Measurements from ENCODE around the gene CA9.

Gene CA9

DNA sequence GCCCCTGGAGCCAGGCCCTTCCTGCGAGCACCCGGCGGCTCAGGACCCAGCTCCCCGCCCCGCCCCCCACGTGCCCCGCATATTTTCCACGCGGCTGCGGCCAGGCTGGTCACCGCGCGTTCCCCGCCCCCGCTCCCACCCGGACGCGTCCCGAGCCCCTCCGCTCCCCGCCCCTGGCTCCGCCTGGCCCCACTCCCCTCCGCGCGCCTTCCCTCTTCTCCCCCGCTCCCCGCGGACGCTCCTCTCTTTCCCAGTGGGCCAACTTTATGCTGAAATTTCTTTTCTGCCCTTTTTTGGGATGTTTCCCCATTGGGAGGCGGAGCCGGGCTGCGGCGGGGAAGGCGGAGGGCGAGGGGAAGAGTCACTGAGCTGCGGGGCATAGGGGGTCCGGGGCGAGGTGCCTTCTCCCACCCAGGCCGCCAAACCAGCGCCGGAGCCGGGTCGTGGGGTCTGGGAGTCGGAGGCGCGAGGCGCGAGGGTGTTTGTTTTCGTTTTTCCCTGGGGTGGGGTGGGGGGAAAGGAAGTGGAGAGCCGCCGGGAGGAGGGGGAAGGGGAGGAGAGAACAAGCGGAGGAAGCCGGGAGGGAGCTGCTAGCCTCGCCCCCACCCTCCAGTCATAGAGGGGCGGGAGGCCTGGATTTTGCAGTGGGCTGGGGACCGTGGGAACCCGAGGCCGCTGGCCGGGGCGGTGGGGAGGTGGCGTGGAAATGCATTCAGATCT, 17.0 kb downstream of the CA9 start:
- DNase-seq (ENCODE audit: extremely low read depth in 1 of 2, low read depth in 1 of 2) = no peak

DNA sequence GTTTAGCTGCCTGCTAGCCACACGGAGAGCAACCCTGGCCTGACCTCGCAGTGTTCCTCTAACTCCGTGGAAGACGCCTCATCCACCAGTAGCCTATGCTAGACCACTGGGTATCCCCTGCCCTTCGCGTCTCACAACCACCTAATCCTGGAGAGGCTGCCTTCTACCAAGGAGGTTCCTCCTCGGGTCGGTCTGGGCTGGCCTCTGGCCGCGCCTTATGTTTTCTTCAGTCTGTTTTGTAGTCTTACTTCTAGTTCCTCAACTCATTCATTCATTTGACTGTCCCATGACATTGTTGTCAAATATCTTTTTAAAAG, 17.6 kb downstream of the CA9 start:
- no peak for DNase-seq (ENCODE audit: extremely low read depth in 1 of 2, low read depth in 1 of 2)

GRCh38 chr9:35691757-35692301, 18.1 kb downstream of the CA9 start:
- no peak for DNase-seq (ENCODE audit: extremely low read depth in 1 of 2, low read depth in 1 of 2)

DNA sequence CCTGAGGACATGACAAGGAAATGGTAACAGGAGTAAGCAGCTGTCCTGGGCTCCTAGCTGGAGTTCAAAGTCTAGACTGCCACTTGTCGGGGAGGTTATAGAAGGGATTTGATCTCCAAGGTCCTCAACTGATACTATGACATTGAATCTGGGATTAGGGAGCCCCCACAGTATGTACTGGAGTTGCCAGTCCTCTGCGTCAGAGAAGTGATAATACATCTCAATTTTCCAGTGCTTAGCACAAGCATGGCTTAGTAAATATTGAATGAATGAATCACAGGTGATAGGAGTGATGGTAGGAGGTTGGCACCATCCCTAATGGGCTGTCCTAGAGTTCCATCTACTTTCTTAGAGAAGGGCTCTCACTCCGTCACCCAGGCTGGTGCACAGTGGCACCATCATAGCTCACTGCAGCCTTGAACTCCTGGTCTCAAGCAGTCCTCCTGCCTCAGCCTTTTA, 22.2 kb downstream of the CA9 start:
- no peak for DNase-seq (ENCODE audit: extremely low read depth in 1 of 2, low read depth in 1 of 2)

GRCh38 chr9:35696520-35697215, 22.9 kb downstream of the CA9 start:
- DNase-seq (ENCODE audit: extremely low read depth in 1 of 2, low read depth in 1 of 2) = peak; percentile 25 to 29

DNA sequence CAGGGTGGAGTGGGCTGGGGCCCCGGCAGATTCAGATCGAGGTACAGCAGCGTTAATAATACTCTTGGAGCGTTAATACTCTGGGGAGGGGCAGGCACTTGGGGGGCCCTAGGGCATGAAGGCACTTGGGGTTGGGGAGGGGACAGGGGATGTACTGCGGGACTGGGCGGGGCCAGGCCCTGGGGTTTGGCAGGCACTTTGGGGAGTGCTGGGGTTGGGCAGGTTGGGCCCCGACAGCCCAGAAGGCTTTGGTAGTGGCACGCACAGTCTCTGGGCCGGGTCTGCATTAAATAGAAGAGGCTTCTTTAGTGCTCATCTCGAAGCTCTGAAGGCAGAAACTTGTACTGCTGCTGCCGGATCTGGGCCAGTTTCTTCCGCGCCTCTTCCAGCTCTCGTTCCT, 23.8 kb downstream of the CA9 start:
- DNase-seq (ENCODE audit: extremely low read depth in 1 of 2, low read depth in 1 of 2) = no peak

- DNase-seq (ENCODE audit: extremely low read depth in 1 of 2, low read depth in 1 of 2) = no peak
Observed at GRCh38 chr9:35698231-35698630, 24.5 kb downstream of the CA9 start.

DNA sequence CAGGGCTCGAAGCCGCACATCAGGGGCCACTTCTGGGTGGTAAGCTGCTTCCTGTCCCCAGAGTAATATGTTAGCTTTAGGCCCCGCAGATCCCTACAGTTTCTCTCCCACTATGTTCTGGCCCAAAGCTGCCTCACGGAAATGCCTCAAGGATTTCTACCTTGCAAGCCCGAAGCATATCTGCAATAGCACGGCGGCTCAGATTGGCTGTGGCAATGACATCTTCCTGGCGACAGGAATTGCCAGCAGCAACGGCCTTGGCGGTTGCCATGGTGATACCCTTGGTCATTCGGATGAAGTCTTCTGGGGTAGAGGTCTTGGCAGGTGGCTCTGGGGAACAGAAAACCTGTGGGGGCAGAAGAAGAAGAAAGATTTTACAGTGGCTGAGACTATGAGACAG, 26.3 kb downstream of the CA9 start:
- DNase-seq (ENCODE audit: extremely low read depth in 1 of 2, low read depth in 1 of 2) = no peak

DNA sequence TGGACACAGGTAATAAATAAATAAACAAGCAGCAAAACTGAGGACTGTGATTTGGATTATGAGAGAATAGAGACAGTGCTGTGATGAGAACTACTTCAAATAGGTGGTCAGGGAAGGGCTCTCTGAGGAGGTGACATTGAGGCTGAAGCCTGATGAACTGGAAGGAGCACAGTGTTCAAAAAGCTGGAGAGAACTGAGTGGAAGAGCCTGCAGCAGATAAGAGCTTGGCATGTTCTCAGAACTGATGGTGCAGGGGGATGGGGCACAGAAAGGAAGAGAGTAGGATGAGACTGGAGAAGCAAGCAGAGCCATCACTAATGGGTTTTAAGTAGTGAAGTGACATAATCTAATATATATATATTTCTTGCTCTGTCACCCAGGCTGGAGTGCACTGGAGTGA, 27.2 kb downstream of the CA9 start:
- no peak for DNase-seq (ENCODE audit: extremely low read depth in 1 of 2, low read depth in 1 of 2)

DNA sequence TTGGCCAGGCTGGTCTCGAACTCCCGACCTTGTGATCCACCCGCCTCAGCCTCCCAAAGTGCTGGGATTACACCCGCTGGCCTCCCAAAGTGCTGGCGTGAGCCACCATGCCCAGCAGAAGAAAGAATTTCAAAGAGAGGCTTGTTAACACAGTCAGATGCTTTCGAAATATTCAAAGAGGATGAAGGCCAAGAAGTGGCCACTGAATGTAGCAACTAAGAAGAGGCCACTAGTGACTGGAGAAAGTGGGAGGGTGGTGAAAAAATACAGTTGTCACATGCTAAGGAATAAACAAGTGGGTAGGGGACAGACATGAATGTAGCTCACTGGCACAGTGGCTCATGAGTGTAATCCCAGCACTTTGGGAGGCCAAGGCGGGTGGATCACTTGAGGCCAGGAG, 29.0 kb downstream of the CA9 start:
- no peak for DNase-seq (ENCODE audit: extremely low read depth in 1 of 2, low read depth in 1 of 2)

DNA sequence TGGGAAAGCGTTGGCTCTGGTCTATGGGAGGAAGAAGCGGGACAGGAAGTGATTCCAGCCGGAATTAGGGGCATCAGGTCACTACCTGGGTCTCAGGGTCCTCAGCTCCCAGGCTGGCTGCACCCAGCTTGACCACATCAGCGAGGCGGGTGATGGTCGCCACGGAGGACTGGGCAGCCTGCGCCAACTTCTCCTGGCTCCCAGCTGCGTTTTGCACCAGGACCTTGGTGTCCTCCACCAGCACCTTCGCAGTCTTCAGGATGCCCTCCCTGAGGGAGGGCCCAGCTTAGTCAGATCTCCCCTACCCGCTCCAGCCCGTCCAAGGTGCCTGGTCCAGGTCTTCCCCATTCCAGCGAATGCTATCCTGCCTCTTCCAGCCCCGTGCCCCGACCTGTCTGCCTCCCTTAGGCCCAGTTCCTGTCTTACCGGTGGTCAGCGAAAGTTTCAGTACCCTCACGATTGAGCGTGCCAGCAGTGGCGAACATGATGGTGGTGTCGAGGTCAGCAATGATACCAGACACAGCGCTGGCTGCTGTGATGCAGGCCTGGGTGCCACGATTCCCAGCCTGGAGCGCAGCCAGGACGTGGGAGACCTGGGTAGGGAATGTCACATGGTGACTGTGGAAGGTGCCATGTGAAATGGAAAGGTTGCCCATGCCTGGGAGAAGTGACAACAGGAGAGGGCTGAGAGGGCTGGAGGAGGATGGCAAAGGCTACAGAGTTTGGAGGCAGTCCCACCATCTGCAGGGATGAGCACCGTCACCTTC, 30.4 kb downstream of the CA9 start:
- DNase-seq (ENCODE audit: extremely low read depth in 1 of 2, low read depth in 1 of 2) = no peak

DNA sequence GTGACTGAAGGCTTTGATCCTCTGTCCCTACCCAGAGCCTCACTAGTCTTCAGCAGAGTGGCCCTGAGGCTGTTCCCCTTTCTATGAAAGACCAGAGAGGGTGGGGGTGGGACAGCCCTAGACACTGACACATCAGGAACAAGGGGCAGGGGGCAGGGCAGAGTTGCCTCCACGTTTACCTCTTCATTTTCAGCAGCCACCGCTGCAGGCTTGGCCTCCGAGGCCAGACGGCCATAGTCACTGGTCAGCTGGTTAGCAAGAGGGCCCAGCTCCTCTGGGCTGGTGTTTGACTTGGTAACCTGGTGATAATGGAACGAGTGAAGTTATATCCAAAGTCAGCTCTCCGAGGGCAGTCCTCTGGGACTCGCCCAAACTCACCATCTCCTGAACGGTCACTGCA, 31.6 kb downstream of the CA9 start:
- no peak for DNase-seq (ENCODE audit: extremely low read depth in 1 of 2, low read depth in 1 of 2)

DNA sequence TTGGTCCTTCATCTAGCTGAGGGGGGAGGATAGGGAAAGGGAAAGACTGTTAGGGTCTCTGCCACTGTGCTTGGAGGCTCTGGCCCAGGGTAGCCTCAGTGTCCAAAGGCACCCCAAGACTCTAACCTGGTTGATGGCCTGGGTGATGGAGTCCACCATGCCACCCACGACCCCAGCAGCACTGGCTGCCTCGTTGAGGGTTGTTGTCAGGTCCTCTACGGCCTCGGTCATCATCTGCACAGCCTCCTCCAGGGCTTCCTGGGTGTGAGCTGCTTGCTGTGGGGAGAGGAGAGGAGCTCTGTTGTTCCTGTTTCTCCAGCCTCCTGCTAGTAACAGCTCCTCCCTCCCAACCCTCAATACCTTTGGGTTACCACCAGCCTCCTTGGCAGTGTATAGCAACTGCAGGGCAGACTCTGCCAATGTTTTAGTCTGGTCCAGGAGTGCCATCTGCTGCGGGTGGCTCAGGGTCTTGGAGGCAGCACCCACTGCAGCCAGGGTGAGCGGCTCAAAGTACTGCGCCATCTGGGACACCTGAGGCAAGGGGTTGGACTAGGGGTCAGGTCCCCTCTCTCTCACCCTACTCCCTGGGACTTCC, 32.2 kb downstream of the CA9 start:
- no peak for DNase-seq (ENCODE audit: extremely low read depth in 1 of 2, low read depth in 1 of 2)

- no peak for DNase-seq (ENCODE audit: extremely low read depth in 1 of 2, low read depth in 1 of 2)
Observed at GRCh38 chr9:35706951-35707350, 33.2 kb downstream of the CA9 start.

GRCh38 chr9:35708146-35708545, 34.4 kb downstream of the CA9 start:
- DNase-seq (ENCODE audit: extremely low read depth in 1 of 2, low read depth in 1 of 2) = no peak

DNA sequence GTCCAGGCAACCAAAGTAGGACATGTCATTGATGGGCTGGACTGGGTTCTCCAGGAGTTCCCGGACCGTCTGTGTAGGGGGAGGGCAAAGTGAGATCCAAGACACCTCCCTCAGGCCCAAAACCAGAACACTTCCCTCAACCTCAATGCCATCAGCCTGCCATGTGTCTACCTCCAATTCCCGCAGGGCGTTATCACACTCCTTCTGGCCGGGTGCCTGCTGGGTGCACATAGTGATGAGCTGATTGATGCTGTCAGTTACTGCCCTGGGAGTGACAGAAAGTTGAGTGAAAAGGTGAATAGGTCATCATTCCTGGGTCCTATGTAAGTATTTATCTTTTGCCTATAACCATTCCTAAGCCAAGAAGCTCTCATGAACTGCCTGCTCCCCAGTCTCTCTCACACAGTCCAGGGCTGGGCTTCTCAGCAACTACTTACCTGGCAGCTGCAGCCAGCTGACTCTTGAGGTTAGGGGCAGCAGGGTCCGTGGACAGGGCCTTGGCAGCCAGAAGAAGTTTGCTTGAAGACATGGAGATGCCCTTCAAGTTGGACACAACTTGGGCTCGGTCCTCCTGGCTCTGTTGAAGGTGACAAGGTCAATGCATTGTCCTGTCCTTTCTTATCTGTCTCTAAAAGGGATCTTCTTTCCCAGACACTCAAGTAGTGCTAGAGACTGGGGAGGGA, 37.2 kb downstream of the CA9 start:
- no peak for DNase-seq (ENCODE audit: extremely low read depth in 1 of 2, low read depth in 1 of 2)

DNA sequence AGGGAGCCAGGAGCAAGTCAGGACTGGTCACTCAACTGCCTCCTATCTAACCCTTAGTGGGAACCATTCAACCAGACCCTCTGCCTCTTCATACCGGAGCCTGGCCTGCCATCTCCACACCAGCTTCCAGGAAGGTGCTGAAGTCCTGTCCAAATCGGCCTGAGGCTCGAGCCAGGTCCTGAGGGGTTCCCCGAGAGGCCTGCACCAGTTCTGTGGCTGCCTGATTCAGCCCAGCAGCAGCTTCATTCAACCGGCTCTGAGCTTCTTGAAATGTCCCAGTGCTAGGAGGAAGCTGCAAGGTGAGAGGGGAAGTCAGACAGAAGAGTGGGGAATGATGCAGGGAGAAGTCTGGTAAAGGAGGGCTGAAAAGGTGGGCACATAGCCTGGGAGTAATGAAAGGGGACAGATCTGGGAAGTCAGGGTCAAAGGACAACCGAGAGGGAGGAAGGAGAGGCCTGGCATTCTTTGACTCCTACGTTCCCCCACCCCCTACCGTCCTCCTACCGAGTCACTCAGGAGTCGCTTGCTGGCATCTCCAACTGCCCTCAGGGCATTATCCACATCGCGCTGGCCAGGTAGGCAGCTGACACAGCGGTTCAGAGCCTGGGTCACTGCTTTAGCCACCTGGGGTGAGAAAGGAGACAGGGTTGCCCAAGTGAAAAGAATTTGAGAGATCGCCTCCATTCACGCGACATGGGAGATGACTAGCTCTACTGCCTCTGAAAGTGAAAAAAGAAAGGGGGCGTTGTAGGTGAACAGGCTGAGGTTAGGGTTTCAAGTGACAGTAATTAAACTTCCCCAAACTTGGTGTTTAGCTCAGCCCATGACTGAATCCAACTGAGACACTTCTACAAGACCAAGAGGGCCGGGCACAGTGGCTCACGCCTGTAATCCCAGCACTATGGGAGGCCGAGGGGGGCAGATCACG, 38.0 kb downstream of the CA9 start:
- DNase-seq (ENCODE audit: extremely low read depth in 1 of 2, low read depth in 1 of 2) = no peak

GRCh38 chr9:35712762-35713400, 39.2 kb downstream of the CA9 start:
- DNase-seq (ENCODE audit: extremely low read depth in 1 of 2, low read depth in 1 of 2) = no peak

DNA sequence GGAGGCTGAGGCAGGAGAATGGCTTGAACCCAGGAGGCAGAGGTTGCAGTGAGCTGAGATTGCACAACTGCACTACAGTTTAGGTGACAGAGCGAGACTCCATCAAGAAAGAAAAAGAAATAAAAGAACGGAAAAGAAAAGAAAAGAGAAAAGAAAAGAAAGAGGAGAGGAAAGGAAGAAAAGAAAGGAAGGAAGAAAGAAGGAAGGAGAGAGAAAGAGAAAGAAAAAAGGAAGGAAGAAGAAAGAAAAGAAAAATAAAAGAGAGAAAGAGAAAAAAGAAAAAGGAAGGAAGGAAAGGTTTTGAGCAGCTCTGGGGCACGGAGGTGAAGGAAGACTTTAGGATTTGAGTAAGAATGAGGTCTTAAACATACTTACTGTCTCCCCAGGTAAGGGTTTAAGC, 39.9 kb downstream of the CA9 start:
- DNase-seq (ENCODE audit: extremely low read depth in 1 of 2, low read depth in 1 of 2) = no peak
